Measurements from ENCODE around the gene INS.

- TF ChIP-seq POLR2AphosphoS5 (IDR thresholded peaks at IDR 0.05) (no peak), CTCF (IDR thresholded peaks at IDR 0.05) (no peak)
These were observed 18.7 kb downstream of the INS start for GRCh38 chr11:2142300-2142759.

All from transverse colon (tissue), 4 donors.